Activated CD8-positive, alpha-beta memory T cell treated with anti-CD3 and anti-CD28 coated beads, Interleukin-2, amount 50 U/mL, for 24 hours (primary cell): ENCODE data around the gene LURAP1L.
"Not testable (repeated sequence)": the region's sequence is repeated elsewhere in the genome, so short reads cannot be mapped to it uniquely, and the experiment has no call there.

Source experiments
- DNase-seq: peaks from one replicate; pipeline ENCODE4 v3.0.0-alpha.2; 2020; ENCODE audit errors: extremely low read depth

Gene LURAP1L

GRCh38 chr9:12859704-12860251 lies 85.0 kb downstream of the LURAP1L start:
- no peak for DNase-seq

- no peak for DNase-seq
Measured at GRCh38 chr9:12860998-12861397, 86.2 kb downstream of the LURAP1L start.

- no peak for DNase-seq
Measured at GRCh38 chr9:12862611-12863410, 88.0 kb downstream of the LURAP1L start.

DNA sequence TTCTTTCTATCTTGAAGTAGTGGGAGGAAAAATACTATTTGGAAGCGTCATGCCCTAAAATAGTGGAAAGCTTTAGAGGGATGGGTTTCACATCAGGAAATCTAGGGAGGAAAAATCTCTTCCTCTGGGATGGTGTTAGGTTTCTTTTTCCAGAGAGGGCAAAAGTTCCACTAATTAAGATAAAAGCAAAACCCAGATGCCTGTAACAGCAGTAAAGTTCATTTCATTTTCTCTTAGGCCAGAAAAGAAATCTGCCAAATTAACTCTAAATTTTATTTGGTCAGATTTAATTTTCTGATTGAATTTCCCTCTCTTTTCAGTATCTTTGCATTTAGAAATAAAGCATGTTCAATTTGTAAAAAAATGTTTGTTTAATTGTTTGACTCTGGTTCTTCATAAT lies 88.8 kb downstream of the LURAP1L start:
- no peak for DNase-seq

GRCh38 chr9:12865380-12865779 lies 90.6 kb downstream of the LURAP1L start:
- not testable (repeated sequence) for DNase-seq
